Neutrophil (primary cell): ENCODE results near the gene SH3GL3.

ENCODE experiments used
- H3K27ac ChIP-seq: fragments of 200-600 bp; sonication (generic); 2 replicates; pipeline ENCODE4 v1.5.1; 2016; ENCODE audit warnings: mild to moderate bottlenecking, moderate library complexity
- H3K27me3 ChIP-seq: fragments of 200-600 bp; sonication (generic); 2 replicates; pipeline ENCODE4 v1.6.0; 2016; ENCODE audit warnings: mild to moderate bottlenecking
- H3K36me3 ChIP-seq: fragments of 200-600 bp; sonication (generic); 2 replicates; pipeline ENCODE4 v1.5.1; 2017
- H3K4me1 ChIP-seq, 2 experiments: fragments of 200-600 bp in 1 of 2; sonication (generic) in 1 of 2; 1 replicate in 1 of 2; 2 replicates in 1 of 2; pipeline versions ENCODE4 v1.5.1 to v1.6.1; 2013 to 2016; ENCODE audit warnings: low read depth in 1 of 2, low read length in 1 of 2, mild to moderate bottlenecking in 1 of 2, moderate library complexity in 1 of 2; ENCODE audit not compliant: control insufficient read depth in 1 of 2, insufficient read depth in 1 of 2
- H3K4me3 ChIP-seq, 2 experiments: fragments of 200-600 bp in 1 of 2; sonication (generic) in 1 of 2; 1 replicate in 1 of 2; 2 replicates in 1 of 2; pipeline ENCODE4 v1.5.1; 2013 to 2016; ENCODE audit warnings: low read depth in 1 of 2, low read length in 1 of 2, mild to moderate bottlenecking in 1 of 2, moderate library complexity in 1 of 2
- H3K9me3 ChIP-seq: fragments of 200-600 bp; sonication (generic); 2 replicates; pipeline ENCODE4 v1.5.1; 2016
- CTCF ChIP-seq: fragments of 200-600 bp; sonication (generic); IDR thresholded peaks from 2 replicates; pipeline ENCODE4 v1.5.1; 2016; ENCODE audit warnings: antibody characterized with exemption

Gene SH3GL3

GRCh38 chr15:83598031-83598430 is 150.9 kb downstream of the SH3GL3 start:
- H3K4me3 ChIP-seq = no peak overlapping the region
- no peak overlapping the region for H3K27ac ChIP-seq
- H3K9me3 ChIP-seq = no peaks in the 10 kb centered on the region
- H3K36me3 ChIP-seq = no peaks in the 10 kb centered on the region
- no peaks in the 10 kb centered on the region for H3K4me1 ChIP-seq
- H3K27me3 ChIP-seq = no peaks in the 10 kb centered on the region
- TF ChIP-seq CTCF = no peak

DNA sequence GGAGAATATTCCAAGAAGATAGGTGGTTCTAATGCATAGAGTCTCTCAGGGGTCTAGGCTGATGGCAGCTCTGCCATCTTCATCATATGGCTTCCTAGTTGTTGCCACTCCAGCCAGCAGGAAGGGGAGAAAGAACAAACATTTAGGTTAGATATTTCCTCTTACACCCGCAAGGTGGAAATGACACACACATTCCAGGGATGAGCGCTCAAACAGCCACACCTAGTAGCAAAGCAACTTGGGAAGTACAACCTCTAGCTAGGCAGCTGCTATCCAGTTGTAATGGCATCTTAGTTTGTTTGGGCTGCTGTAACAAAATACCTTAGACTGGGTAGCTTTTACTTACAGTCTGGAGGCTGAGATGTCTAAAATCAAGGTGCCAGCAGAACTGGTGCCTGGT is 154.9 kb downstream of the SH3GL3 start:
- H3K9me3 ChIP-seq = no peaks in the 10 kb centered on the region
- no peaks in the 10 kb centered on the region for H3K27me3 ChIP-seq
- no peak overlapping the region for H3K27ac ChIP-seq
- H3K36me3 ChIP-seq = no peaks in the 10 kb centered on the region
- H3K4me1 ChIP-seq = no peaks in the 10 kb centered on the region
- H3K4me3 ChIP-seq = no peak overlapping the region
- TF ChIP-seq CTCF = no peak

DNA sequence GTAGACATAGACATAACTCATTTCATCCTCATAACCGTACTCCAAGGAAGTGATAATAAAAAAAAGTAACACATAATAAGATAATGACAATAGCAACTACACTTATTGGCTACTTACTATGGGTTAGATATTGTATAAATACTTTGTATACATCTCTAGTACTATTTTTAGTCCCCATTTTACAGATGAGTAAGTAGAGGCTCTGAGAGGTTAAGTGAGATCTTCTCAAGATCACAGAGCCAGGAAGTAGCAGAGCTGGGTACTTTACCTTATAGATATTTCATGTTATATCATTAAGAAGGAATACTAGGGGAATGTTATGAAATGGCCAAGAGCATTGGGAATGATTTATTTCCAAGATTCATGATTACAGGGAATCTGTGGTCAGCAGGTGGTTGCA is 157.4 kb downstream of the SH3GL3 start:
- no peak for TF ChIP-seq CTCF
- Histone ChIP-seq H3K36me3 (no peaks in the 10 kb centered on the region), H3K27me3 (no peaks in the 10 kb centered on the region), H3K4me3 (no peak overlapping the region), H3K4me1 (no peaks in the 10 kb centered on the region), H3K9me3 (no peaks in the 10 kb centered on the region), H3K27ac (no peak overlapping the region)

- no peak for TF ChIP-seq CTCF
- H3K36me3 ChIP-seq = no peaks in the 10 kb centered on the region
- no peaks in the 10 kb centered on the region for H3K27me3 ChIP-seq
- no peak overlapping the region for H3K4me3 ChIP-seq
- H3K27ac ChIP-seq = no peak overlapping the region
- H3K9me3 ChIP-seq = no peaks in the 10 kb centered on the region
- H3K4me1 ChIP-seq = no peaks in the 10 kb centered on the region
These were observed 158.2 kb downstream of the SH3GL3 start for GRCh38 chr15:83605111-83605945.

GRCh38 chr15:83610132-83610531 is 163.0 kb downstream of the SH3GL3 start:
- H3K36me3 ChIP-seq = no peaks in the 10 kb centered on the region
- no peak overlapping the region for H3K27ac ChIP-seq
- TF ChIP-seq CTCF = no peak
- no peak overlapping the region for H3K4me3 ChIP-seq
- H3K4me1 ChIP-seq = no peaks in the 10 kb centered on the region
- H3K27me3 ChIP-seq = no peaks in the 10 kb centered on the region
- H3K9me3 ChIP-seq = no peaks in the 10 kb centered on the region
